Karpas-422 (cell line): Measurements from ENCODE around the gene RING1. TPM values are rescaled to one million over a fixed set of nuclear protein-coding genes. Genes with fewer than 3 reads are reported as not detected.

ENCODE experiments used
- DNase-seq: peaks from one replicate; pipeline ENCODE4 v3.0.0-alpha.2; 2015
- H2AFZ ChIP-seq: fragments of 200-600 bp; sonication (generic); 2 replicates; pipeline ENCODE4 v1.6.1; 2014; ENCODE audit warnings: antibody characterized with exemption, low read length, mixed read lengths
- H3K27ac ChIP-seq: fragments of 200-600 bp; sonication (generic); 2 replicates; pipeline ENCODE4 v1.5.1; 2014; ENCODE audit warnings: mild to moderate bottlenecking, low read length, moderate library complexity
- H3K27me3 ChIP-seq: fragments of 200-600 bp; sonication (generic); 2 replicates; pipeline ENCODE4 v1.6.1; 2014; ENCODE audit warnings: low read length, mixed read lengths
- H3K36me3 ChIP-seq: fragments of 200-600 bp; sonication (generic); 2 replicates; pipeline ENCODE4 v1.6.1; 2014; ENCODE audit warnings: low read length, mixed read lengths; ENCODE audit not compliant: insufficient read depth
- H3K4me1 ChIP-seq: fragments of 200-600 bp; sonication (generic); 2 replicates; pipeline ENCODE4 v1.6.1; 2014; ENCODE audit warnings: mild to moderate bottlenecking, low read length, mixed read lengths
- H3K4me2 ChIP-seq: fragments of 200-600 bp; sonication (generic); 2 replicates; pipeline ENCODE4 v1.6.1; 2014; ENCODE audit warnings: low read length, low read depth, mild to moderate bottlenecking; ENCODE audit not compliant: poor library complexity, severe bottlenecking
- H3K4me3 ChIP-seq: fragments of 200-600 bp; sonication (generic); 2 replicates; pipeline ENCODE4 v1.5.1; 2014; ENCODE audit warnings: mild to moderate bottlenecking, antibody characterized with exemption, low read length, mixed read lengths
- H3K79me2 ChIP-seq: fragments of 200-600 bp; sonication (generic); 2 replicates; pipeline ENCODE4 v1.6.1; 2014; ENCODE audit warnings: mild to moderate bottlenecking, low read length, mixed read lengths
- H3K9ac ChIP-seq: fragments of 200-600 bp; sonication (generic); 2 replicates; pipeline ENCODE4 v1.6.0; 2014; ENCODE audit warnings: low read length
- H3K9me2 ChIP-seq: fragments of 200-600 bp; sonication (generic), shearing (Covaris generic); replicated peaks from 2 replicates; pipeline ENCODE4 v1.6.0; 2014; ENCODE audit warnings: mild to moderate bottlenecking, low read length, moderate library complexity; ENCODE audit not compliant: insufficient read depth
- H3K9me3 ChIP-seq: fragments of 300-700, 200-600 bp; sonication (generic); 2 replicates; pipeline ENCODE4 v1.6.1; 2014; ENCODE audit warnings: low read length, mixed read lengths
- H4K20me1 ChIP-seq: fragments of 200-600 bp; sonication (generic); 2 replicates; pipeline ENCODE4 v1.6.1; 2014; ENCODE audit warnings: mild to moderate bottlenecking, antibody characterized with exemption, low read length, low read depth; ENCODE audit not compliant: insufficient read depth
- total RNA-seq: library from RNA; depleted of rRNA; stranded (reverse); fragments of >200 nt; shearing (Covaris generic); gene quantifications from 2 replicates; pipeline ENCODE4 v1.2.3, GENCODE V29; 2014; ENCODE audit warnings: low replicate concordance

Gene RING1
- total RNA-seq, 1 experiment from 2014 or later: 14.2 TPM

DNA sequence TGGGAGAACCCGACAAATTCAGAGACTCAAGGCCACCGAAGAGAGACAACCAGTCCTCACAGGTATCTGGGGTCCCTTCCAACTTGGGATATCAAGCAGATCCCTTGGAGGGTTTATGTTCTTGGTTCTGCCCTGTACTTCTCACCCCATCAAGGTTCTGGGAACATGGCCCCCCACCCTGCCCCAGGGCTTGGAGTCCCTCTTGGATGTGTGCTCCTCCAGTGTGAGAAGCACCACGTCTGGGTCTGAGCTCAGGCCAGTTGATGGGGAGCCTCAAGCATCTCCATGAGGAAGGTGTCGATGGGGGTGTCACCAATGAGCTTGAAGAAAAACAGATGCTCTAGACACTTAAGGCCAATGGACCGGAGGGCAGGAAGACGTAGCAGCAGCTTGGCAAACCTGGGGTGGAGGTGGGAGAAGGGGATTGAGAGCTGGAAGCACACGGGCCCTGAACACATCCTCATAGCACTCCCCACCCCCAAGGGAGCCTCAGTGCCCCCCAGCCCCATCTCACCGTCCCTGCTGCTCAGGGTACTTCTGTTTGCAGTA is 13.8 kb upstream of the RING1 start:
- no peaks in the 10 kb centered on the region for H3K9me3 ChIP-seq
- no peaks in the 10 kb centered on the region for H3K27me3 ChIP-seq
- no peak overlapping the region for H3K27ac ChIP-seq
- H3K9ac ChIP-seq: no peak overlapping the region
- no peaks in the 10 kb centered on the region; the same call in 1 of the 2 replicates for H4K20me1 ChIP-seq
- peaks cover 23% of the 10 kb centered on the region for H3K4me1 ChIP-seq
- peaks cover 23% of the 10 kb centered on the region for H3K36me3 ChIP-seq
- DNase-seq: no peak
- H3K9me2 ChIP-seq: no peaks in the 10 kb centered on the region
- H2AFZ ChIP-seq: no peak overlapping the region
- no peak overlapping the region for H3K4me3 ChIP-seq
- H3K4me2 ChIP-seq: no peak overlapping the region
- H3K79me2 ChIP-seq: peaks cover 20% of the 10 kb centered on the region

GRCh38 chr6:33195304-33196165 is 12.8 kb upstream of the RING1 start:
- Histone ChIP-seq H3K4me3 (no peak overlapping the region), H2AFZ (no peak overlapping the region), H3K9ac (no peak overlapping the region), H3K27ac (no peak overlapping the region), H4K20me1 (no peaks in the 10 kb centered on the region; the same call in 1 of the 2 replicates), H3K79me2 (peaks cover 30% of the 10 kb centered on the region), H3K4me2 (no peak overlapping the region), H3K4me1 (peaks cover 23% of the 10 kb centered on the region), H3K36me3 (peaks cover 23% of the 10 kb centered on the region), H3K9me2 (no peaks in the 10 kb centered on the region), H3K27me3 (no peaks in the 10 kb centered on the region), H3K9me3 (no peaks in the 10 kb centered on the region)
- no peak for DNase-seq

GRCh38 chr6:33197431-33198048 is 10.8 kb upstream of the RING1 start:
- Histone ChIP-seq H3K79me2 (peaks cover 49% of the 10 kb centered on the region), H3K9ac (peak overlapping the region; percentile 23), H4K20me1 (no peaks in the 10 kb centered on the region; the same call in 1 of the 2 replicates), H3K9me2 (no peaks in the 10 kb centered on the region), H3K27ac (no peak overlapping the region), H3K4me2 (no peak overlapping the region), H3K36me3 (peaks cover 34% of the 10 kb centered on the region), H3K9me3 (no peaks in the 10 kb centered on the region), H2AFZ (no peak overlapping the region), H3K4me1 (peaks cover 36% of the 10 kb centered on the region), H3K27me3 (no peaks in the 10 kb centered on the region), H3K4me3 (no peak overlapping the region)
- peak; percentile 88 for DNase-seq

DNA sequence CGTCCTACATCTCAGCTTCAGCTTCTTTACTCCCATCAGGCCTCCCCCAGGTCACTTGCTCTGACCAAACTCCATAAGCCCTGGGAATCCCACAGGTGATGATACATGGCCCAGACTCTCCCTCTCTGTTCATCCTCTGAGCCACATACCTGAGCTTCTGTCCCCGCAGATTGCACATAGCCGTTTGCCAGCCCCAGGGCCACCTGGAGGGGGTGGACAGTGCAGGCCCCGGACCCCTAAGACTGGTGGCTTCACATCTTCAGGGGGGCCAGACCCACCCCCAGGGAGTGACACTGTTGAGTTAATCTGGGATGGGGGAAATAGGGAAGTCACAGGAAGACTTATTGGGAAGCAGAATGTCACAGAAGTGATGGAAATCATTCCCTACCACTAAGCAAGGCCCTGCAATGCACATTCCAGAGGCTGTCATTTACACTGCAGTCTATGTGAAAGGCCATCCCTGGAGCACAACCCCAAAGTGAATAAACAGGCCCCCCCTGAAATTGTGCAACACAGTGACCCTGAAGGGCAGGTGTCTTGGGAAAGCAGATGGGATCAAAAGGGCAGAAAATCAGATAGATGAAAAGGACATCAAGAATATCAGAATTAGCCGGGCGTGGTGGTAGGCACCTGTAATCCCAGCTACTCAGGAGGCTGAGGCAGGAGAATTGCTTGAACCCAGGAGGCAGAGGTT is 10.0 kb upstream of the RING1 start:
- peak overlapping the region; percentile 100 for H3K9ac ChIP-seq
- no peaks in the 10 kb centered on the region; the same call in 1 of the 2 replicates for H4K20me1 ChIP-seq
- H3K4me2 ChIP-seq: peak overlapping the region; percentile 23
- no peaks in the 10 kb centered on the region for H3K9me2 ChIP-seq
- peaks cover 49% of the 10 kb centered on the region for H3K79me2 ChIP-seq
- no peak overlapping the region for H2AFZ ChIP-seq
- peaks cover 36% of the 10 kb centered on the region for H3K4me1 ChIP-seq
- H3K36me3 ChIP-seq: peaks cover 41% of the 10 kb centered on the region
- no peaks in the 10 kb centered on the region for H3K27me3 ChIP-seq
- H3K4me3 ChIP-seq: no peak overlapping the region
- H3K27ac ChIP-seq: no peak overlapping the region
- DNase-seq: no peak
- H3K9me3 ChIP-seq: no peaks in the 10 kb centered on the region

DNA sequence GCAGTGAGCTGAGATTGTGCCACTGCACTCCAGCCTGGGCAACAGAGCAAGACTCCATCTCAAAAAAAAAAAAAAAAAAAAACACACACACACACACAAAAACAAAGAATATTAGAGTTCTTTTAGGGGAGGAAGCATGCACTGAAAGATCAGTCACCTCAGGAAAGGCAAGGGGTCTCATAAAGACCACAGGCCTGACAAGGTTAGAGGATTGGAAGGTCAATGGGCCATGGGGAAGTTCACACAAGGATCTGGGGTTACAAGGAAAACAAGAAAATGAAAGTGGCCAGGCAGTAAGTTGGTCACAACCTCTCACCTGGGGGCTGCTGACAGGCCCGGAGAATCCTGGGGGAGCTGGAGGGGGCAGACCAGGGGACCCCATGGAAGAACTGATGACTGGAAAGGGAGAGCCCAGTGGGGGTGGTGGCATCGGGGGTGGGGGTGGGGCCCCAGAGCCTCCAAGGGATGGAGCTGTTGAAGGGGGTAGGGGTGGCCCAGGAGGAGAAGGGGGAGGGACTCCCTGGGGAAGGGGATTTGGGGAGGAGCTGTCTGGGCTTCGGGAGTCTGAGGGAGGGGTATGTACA is 9.4 kb upstream of the RING1 start:
- peak overlapping the region; percentile 97 for H3K4me2 ChIP-seq
- H2AFZ ChIP-seq: no peak overlapping the region
- peaks cover 41% of the 10 kb centered on the region for H3K36me3 ChIP-seq
- DNase-seq: no peak
- H3K9me3 ChIP-seq: no peaks in the 10 kb centered on the region
- H3K27me3 ChIP-seq: no peaks in the 10 kb centered on the region
- peak overlapping the region; percentile 100 for H3K9ac ChIP-seq
- H3K4me3 ChIP-seq: peak overlapping the region; percentile 100
- H3K9me2 ChIP-seq: no peaks in the 10 kb centered on the region
- H3K4me1 ChIP-seq: peaks cover 39% of the 10 kb centered on the region
- H3K27ac ChIP-seq: peak overlapping the region; percentile 89; the same call in 1 of the 2 replicates
- H4K20me1 ChIP-seq: no peaks in the 10 kb centered on the region; the same call in 1 of the 2 replicates
- H3K79me2 ChIP-seq: peaks cover 49% of the 10 kb centered on the region

DNA sequence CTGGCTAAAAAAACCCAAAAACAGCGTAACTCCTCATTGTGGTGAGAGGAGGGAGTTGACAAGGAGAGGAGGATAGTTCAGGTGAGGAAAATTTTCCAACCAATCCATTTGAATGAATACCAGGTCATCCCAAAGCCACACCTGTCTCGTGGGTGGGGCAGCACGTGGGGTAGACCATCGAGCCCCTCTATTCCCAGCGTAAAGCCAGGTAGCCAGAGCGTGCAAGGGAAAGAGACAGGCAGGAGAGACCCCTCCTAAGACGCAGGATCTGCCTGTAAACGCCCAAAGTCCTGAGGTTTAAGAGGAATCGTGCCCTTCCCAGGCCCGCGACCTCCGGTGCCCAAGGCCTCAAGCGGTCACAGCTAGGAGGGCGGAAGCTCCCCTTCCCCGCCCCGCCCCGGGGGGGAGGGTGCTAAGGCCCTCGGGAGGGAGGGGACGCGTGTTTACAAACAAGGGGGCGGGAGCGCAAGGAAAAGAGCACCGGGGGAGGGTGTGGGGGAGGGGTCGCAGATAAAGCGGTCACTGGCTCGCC is 8.5 kb upstream of the RING1 start:
- Histone ChIP-seq H3K9me3 (no peaks in the 10 kb centered on the region), H3K4me1 (peaks cover 44% of the 10 kb centered on the region), H3K9ac (peak overlapping the region; percentile 100), H3K4me2 (peak overlapping the region; percentile 97), H2AFZ (peak overlapping the region; percentile 96; the same call in 1 of the 2 replicates), H3K36me3 (peaks cover 41% of the 10 kb centered on the region), H3K27ac (peak overlapping the region; percentile 89), H3K4me3 (peak overlapping the region; percentile 100), H4K20me1 (no peaks in the 10 kb centered on the region; the same call in 1 of the 2 replicates), H3K79me2 (peaks cover 49% of the 10 kb centered on the region), H3K27me3 (no peaks in the 10 kb centered on the region), H3K9me2 (no peaks in the 10 kb centered on the region)
- peak; percentile 92 for DNase-seq

- Histone ChIP-seq H3K9ac (peak within 1 kb of the TSS; percentile 100), H3K27ac (peak within 1 kb of the TSS; percentile 89), H3K36me3 (peaks cover 37% of the 10 kb centered on the region), H2AFZ (peak within 1 kb of the TSS; percentile 96; the same call in 1 of the 2 replicates), H3K79me2 (peaks cover 49% of the 10 kb centered on the region), H3K9me2 (no peaks in the 10 kb centered on the region), H3K4me2 (peak within 1 kb of the TSS; percentile 97), H4K20me1 (no peaks in the 10 kb centered on the region; the same call in 1 of the 2 replicates), H3K4me1 (peaks cover 48% of the 10 kb centered on the region), H3K9me3 (no peaks in the 10 kb centered on the region), H3K4me3 (peak within 1 kb of the TSS; percentile 100), H3K27me3 (no peaks in the 10 kb centered on the region)
- peak; percentile 100 for DNase-seq
Observed at GRCh38 chr6:33200219-33201146, 7.8 kb upstream of the RING1 start, which contains the start of the genes RXRB and SLC39A7. Gene RXRB, minus strand, starts transcription at chr6:33200665. Its CDS starts 189 bp downstream, at chr6:33200476. Gene SLC39A7, plus strand, starts transcription at chr6:33200867. Its CDS starts 379 bp downstream, at chr6:33201246.
